ENCODE results near the gene IMPACT. TPM values are rescaled to one million over a fixed set of nuclear protein-coding genes. Genes with fewer than 3 reads are reported as not detected.
A peak's percentile ranks its signal among the peaks of the same experiment; 100 is the strongest.

IMPACT gene
- total RNA-seq, 1 donor from 2014 or later = 32.3 TPM

DNA sequence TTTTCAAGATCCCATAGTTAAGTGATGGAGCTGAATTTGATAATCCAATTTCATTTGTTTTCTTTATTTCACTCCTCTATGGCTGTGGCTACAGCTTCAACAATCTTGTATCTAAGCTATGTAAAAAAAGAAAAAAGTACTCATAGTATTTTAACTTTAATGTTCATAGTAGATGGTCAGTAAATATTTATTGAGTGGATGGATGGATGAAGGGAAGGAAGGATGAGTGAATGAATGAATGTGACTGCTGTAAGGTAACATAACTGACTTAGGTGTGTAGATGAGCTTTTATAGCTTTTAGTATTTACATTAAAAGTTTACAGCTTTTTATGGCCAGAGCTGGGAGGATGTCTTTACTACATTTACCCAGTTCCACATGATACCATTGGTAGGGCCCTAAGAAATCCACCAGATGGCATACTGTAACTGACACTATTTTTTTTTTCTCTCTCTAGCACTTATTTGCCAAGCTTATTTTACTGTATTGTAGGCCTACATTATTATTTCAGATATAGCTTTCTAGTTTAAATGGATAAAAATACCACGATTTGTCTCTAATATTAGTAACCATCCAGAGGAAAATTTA lies 20.6 kb downstream of the IMPACT start:
- TF ChIP-seq, protein P1, sequence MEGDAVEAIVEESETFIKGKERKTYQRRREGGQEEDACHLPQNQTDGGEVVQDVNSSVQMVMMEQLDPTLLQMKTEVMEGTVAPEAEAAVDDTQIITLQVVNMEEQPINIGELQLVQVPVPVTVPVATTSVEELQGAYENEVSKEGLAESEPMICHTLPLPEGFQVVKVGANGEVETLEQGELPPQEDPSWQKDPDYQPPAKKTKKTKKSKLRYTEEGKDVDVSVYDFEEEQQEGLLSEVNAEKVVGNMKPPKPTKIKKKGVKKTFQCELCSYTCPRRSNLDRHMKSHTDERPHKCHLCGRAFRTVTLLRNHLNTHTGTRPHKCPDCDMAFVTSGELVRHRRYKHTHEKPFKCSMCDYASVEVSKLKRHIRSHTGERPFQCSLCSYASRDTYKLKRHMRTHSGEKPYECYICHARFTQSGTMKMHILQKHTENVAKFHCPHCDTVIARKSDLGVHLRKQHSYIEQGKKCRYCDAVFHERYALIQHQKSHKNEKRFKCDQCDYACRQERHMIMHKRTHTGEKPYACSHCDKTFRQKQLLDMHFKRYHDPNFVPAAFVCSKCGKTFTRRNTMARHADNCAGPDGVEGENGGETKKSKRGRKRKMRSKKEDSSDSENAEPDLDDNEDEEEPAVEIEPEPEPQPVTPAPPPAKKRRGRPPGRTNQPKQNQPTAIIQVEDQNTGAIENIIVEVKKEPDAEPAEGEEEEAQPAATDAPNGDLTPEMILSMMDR (IDR thresholded peaks at IDR 0.05; ENCODE audit: insufficient read depth, low read depth, low read length) = peak; percentile 21
- no peak for TF ChIP-seq EZH2 (IDR thresholded peaks at IDR 0.05; ENCODE audit: insufficient read depth, low read length)
- H3K4me2 ChIP-seq (ENCODE audit: low read length) = no peak overlapping the region
- no peaks in the 10 kb centered on the region for H3K27me3 Mint-ChIP-seq (ENCODE audit: low read depth, unreplicated experiment)
- no peak overlapping the region for H3K9ac ChIP-seq (ENCODE audit: low read length)
- H2AFZ ChIP-seq (ENCODE audit: low read depth, low read length) = no peak overlapping the region
- H3K4me3 ChIP-seq (ENCODE audit: insufficient read depth, low read depth, low read length) = no peak overlapping the region
- no peaks in the 10 kb centered on the region for H3K9me3 Mint-ChIP-seq (ENCODE audit: unreplicated experiment)
- no peaks in the 10 kb centered on the region for H4K20me1 ChIP-seq (ENCODE audit: insufficient read depth, low read length)
- no peak overlapping the region for H3K27ac Mint-ChIP-seq (ENCODE audit: unreplicated experiment)
- H3K36me3 Mint-ChIP-seq (ENCODE audit: low read depth, unreplicated experiment) = peaks cover 5% of the 10 kb centered on the region
- H3K27me3 ChIP-seq (ENCODE audit: insufficient read depth, low read length) = no peaks in the 10 kb centered on the region
- no peak overlapping the region for H3K27ac ChIP-seq (ENCODE audit: low read depth, low read length)
- FAIRE-seq = no peak
- H3K4me1 Mint-ChIP-seq (ENCODE audit: low read depth, unreplicated experiment) = peaks cover 6% of the 10 kb centered on the region
- DNase-seq (ENCODE audit: low read depth) = no peak
- H3K36me3 ChIP-seq (ENCODE audit: insufficient read depth, low read length) = peaks cover 46% of the 10 kb centered on the region
- no peak overlapping the region for H3K4me3 Mint-ChIP-seq (ENCODE audit: unreplicated experiment)
- H3K4me1 ChIP-seq (ENCODE audit: insufficient read depth, low read length) = no peaks in the 10 kb centered on the region
- no peaks in the 10 kb centered on the region for H3K9me3 ChIP-seq (ENCODE audit: insufficient read depth, low read depth, low read length)
- H3K79me2 ChIP-seq (ENCODE audit: insufficient read depth, low read length) = no peaks in the 10 kb centered on the region

DNA sequence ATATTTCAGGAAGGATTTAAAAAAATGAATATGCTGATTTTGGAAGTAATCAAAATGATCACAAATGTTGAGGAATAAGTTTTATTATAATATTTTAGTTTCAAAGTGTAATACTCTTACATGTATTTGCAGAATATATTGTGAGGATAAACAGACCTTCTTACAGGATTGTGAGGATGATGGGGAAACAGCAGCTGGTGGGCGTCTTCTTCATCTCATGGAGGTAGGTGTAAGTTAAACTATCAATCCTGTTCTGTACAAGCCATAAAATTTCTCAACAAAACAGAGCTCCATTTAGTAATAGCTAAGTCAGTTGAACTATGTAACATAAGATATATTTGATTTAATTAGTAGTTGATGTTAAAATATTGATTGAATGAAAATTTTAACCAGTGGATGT lies 21.5 kb downstream of the IMPACT start:
- peaks cover 5% of the 10 kb centered on the region for H3K36me3 Mint-ChIP-seq (ENCODE audit: low read depth, unreplicated experiment)
- H3K27ac Mint-ChIP-seq (ENCODE audit: unreplicated experiment) = no peak overlapping the region
- no peak overlapping the region for H3K9ac ChIP-seq (ENCODE audit: low read length)
- no peaks in the 10 kb centered on the region for H4K20me1 ChIP-seq (ENCODE audit: insufficient read depth, low read length)
- TF ChIP-seq, protein P1 (IDR thresholded peaks at IDR 0.05; ENCODE audit: insufficient read depth, low read depth, low read length) = no peak
- no peak for TF ChIP-seq EZH2 (IDR thresholded peaks at IDR 0.05; ENCODE audit: insufficient read depth, low read length)
- H3K27me3 Mint-ChIP-seq (ENCODE audit: low read depth, unreplicated experiment) = no peaks in the 10 kb centered on the region
- H3K27ac ChIP-seq (ENCODE audit: low read depth, low read length) = no peak overlapping the region
- no peaks in the 10 kb centered on the region for H3K79me2 ChIP-seq (ENCODE audit: insufficient read depth, low read length)
- peaks cover 43% of the 10 kb centered on the region for H3K36me3 ChIP-seq (ENCODE audit: insufficient read depth, low read length)
- no peaks in the 10 kb centered on the region for H3K9me3 Mint-ChIP-seq (ENCODE audit: unreplicated experiment)
- H3K4me3 ChIP-seq (ENCODE audit: insufficient read depth, low read depth, low read length) = no peak overlapping the region
- H3K4me1 ChIP-seq (ENCODE audit: insufficient read depth, low read length) = no peaks in the 10 kb centered on the region
- H3K9me3 ChIP-seq (ENCODE audit: insufficient read depth, low read depth, low read length) = no peaks in the 10 kb centered on the region
- no peak for DNase-seq (ENCODE audit: low read depth)
- H3K4me1 Mint-ChIP-seq (ENCODE audit: low read depth, unreplicated experiment) = peaks cover 6% of the 10 kb centered on the region
- H3K4me2 ChIP-seq (ENCODE audit: low read length) = no peak overlapping the region
- no peaks in the 10 kb centered on the region for H3K27me3 ChIP-seq (ENCODE audit: insufficient read depth, low read length)
- no peak overlapping the region for H3K4me3 Mint-ChIP-seq (ENCODE audit: unreplicated experiment)
- H2AFZ ChIP-seq (ENCODE audit: low read depth, low read length) = no peak overlapping the region
- no peak for FAIRE-seq

DNA sequence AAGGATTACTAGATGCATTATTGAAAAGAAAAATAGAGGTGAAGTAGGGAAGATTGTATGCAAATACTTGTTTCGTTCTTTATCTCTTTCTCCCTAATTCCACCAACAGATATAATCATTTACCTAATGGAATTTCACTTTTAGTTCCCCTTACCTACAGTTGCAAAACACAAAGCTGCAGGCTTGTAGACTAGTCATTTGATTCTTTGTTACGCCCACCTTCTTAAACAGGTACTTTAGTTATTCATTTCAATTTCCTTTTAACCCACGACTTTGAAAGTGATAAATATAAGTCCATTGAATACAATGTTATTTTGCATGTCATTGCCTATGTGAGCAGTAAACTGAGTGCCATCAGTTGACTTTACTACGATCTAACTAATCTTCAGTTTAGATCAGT lies 30.1 kb downstream of the IMPACT start:
- Mint-ChIP-seq H3K27ac (ENCODE audit: unreplicated experiment) (no peak overlapping the region), H3K36me3 (ENCODE audit: low read depth, unreplicated experiment) (peaks cover 3% of the 10 kb centered on the region), H3K9me3 (ENCODE audit: unreplicated experiment) (peaks cover 2% of the 10 kb centered on the region), H3K4me1 (ENCODE audit: low read depth, unreplicated experiment) (no peaks in the 10 kb centered on the region), H3K27me3 (ENCODE audit: low read depth, unreplicated experiment) (no peaks in the 10 kb centered on the region), H3K4me3 (ENCODE audit: unreplicated experiment) (no peak overlapping the region)
- Histone ChIP-seq H3K9me3 (ENCODE audit: insufficient read depth, low read depth, low read length) (no peaks in the 10 kb centered on the region), H3K4me1 (ENCODE audit: insufficient read depth, low read length) (no peaks in the 10 kb centered on the region), H3K36me3 (ENCODE audit: insufficient read depth, low read length) (peaks cover 2% of the 10 kb centered on the region), H3K4me3 (ENCODE audit: insufficient read depth, low read depth, low read length) (no peak overlapping the region), H3K79me2 (ENCODE audit: insufficient read depth, low read length) (no peaks in the 10 kb centered on the region), H3K27ac (ENCODE audit: low read depth, low read length) (no peak overlapping the region), H3K27me3 (ENCODE audit: insufficient read depth, low read length) (no peaks in the 10 kb centered on the region), H4K20me1 (ENCODE audit: insufficient read depth, low read length) (no peaks in the 10 kb centered on the region), H3K9ac (ENCODE audit: low read length) (no peak overlapping the region), H2AFZ (ENCODE audit: low read depth, low read length) (no peak overlapping the region), H3K4me2 (ENCODE audit: low read length) (no peak overlapping the region)
- DNase-seq (ENCODE audit: low read depth) = no peak
- no peak for FAIRE-seq
- no peak for TF ChIP-seq EZH2 (IDR thresholded peaks at IDR 0.05; ENCODE audit: insufficient read depth, low read length)
- TF ChIP-seq, protein P1 (IDR thresholded peaks at IDR 0.05; ENCODE audit: insufficient read depth, low read depth, low read length) = no peak

Data from astrocyte (in vitro differentiated cells and primary cell).